Measurements from ENCODE around the gene PDK4. TPM values are rescaled to one million over a fixed set of nuclear protein-coding genes. Genes with fewer than 3 reads are reported as not detected.
A peak's percentile ranks its signal among the peaks of the same experiment; 100 is the strongest.

The PDK4 gene
- total RNA-seq, 4 donors from 2014 or later, result 134 to 510 (median 273) TPM

GRCh38 chr7:95584769-95585425 lies 11.4 kb downstream of the PDK4 start:
- H3K27me3 ChIP-seq, result no peaks in the 10 kb centered on the region
- peak overlapping the region; percentile 0 to 95 (median 18) for H3K27ac ChIP-seq
- no peaks in the 10 kb centered on the region for H3K9me3 ChIP-seq
- no peak overlapping the region for H3K4me3 ChIP-seq
- peaks cover 0 to 27% (median 2%) of the 10 kb centered on the region in 4 donors for H3K4me1 ChIP-seq
- no peak for DNase-seq
- intact Hi-C loops (cut with DNase I; ENCODE audit: low total_unique reads), result no loop called here
- H3K36me3 ChIP-seq, result peaks cover 0 to 57% (median 27%) of the 10 kb centered on the region in 4 donors
- WGBS, 2 donors (ENCODE audit: low coverage in 1 of 2), result 50 to 60% methylated on average over 1 of the region's 1 CpG
- in situ Hi-C loops (cut with MboI; ENCODE audit: low pct_ligation_motif_present in 1 of 4, low pct_unique_long_range_greater_than_20kb in 1 of 4, low sequenced_read_pairs in 3 of 4), result no loop called here
- no peak for TF ChIP-seq POLR2A (IDR thresholded peaks at IDR 0.05)
- peak in 1 of 3 donors; percentile 29 for TF ChIP-seq POLR2AphosphoS5 (IDR thresholded peaks at IDR 0.05)

GRCh38 chr7:95583834-95584621 lies 12.3 kb downstream of the PDK4 start:
- peaks cover 0 to 49% (median 24%) of the 10 kb centered on the region in 4 donors for H3K36me3 ChIP-seq
- intact Hi-C loops (cut with DNase I; ENCODE audit: low total_unique reads), result no loop called here
- WGBS, 2 donors (ENCODE audit: low coverage in 1 of 2), result 50 to 90% methylated on average over 3 of the region's 3 CpGs

GRCh38 chr7:95582578-95583293 lies 13.6 kb downstream of the PDK4 start:
- WGBS, 2 donors (ENCODE audit: low coverage in 1 of 2), result 75 to 91% methylated on average over 1 to 4 of the region's 4 CpGs
- TF ChIP-seq POLR2A (IDR thresholded peaks at IDR 0.05) (no peak), POLR2AphosphoS5 (IDR thresholded peaks at IDR 0.05) (peak in 2 of 3 donors; percentile 49 to 60), CTCF (IDR thresholded peaks at IDR 0.05) (no peak), EP300 (IDR thresholded peaks at IDR 0.05; ENCODE audit: low read depth) (no peak)

More at GRCh38 chr7:95583834-95584621, 12.3 kb downstream of the PDK4 start:
- in situ Hi-C loops (cut with MboI; ENCODE audit: low pct_ligation_motif_present in 1 of 4, low pct_unique_long_range_greater_than_20kb in 1 of 4, low sequenced_read_pairs in 3 of 4), result no loop called here
- no peak overlapping the region for H3K4me3 ChIP-seq
- no peaks in the 10 kb centered on the region for H3K27me3 ChIP-seq
- no peak for TF ChIP-seq EP300 (IDR thresholded peaks at IDR 0.05; ENCODE audit: low read depth)
- peak in 2 of 3 donors; percentile 4 to 29 for TF ChIP-seq POLR2AphosphoS5 (IDR thresholded peaks at IDR 0.05)
- TF ChIP-seq POLR2A (IDR thresholded peaks at IDR 0.05), result peak; percentile 9
- H3K9me3 ChIP-seq, result no peaks in the 10 kb centered on the region
- DNase-seq, result no peak
- peak overlapping the region in 1 of 4 donors; percentile 95 for H3K27ac ChIP-seq
- peaks cover 0 to 19% (median 2%) of the 10 kb centered on the region in 4 donors for H3K4me1 ChIP-seq

GRCh38 chr7:95581467-95581866 lies 14.8 kb downstream of the PDK4 start:
- Histone ChIP-seq H3K9me3 (no peaks in the 10 kb centered on the region), H3K4me1 (no peaks in the 10 kb centered on the region), H3K36me3 (peaks cover 0 to 26% (median 12%) of the 10 kb centered on the region in 4 donors), H3K27me3 (no peaks in the 10 kb centered on the region), H3K4me3 (no peak overlapping the region), H3K27ac (peak overlapping the region in 2 of 4 donors; percentile 6 to 95)
- WGBS, 2 donors (ENCODE audit: low coverage in 1 of 2), result 36 to 48% methylated on average over 3 of the region's 3 CpGs
- intact Hi-C loops (cut with DNase I; ENCODE audit: low total_unique reads) (no loop called here), in situ Hi-C loops (cut with MboI; ENCODE audit: low pct_ligation_motif_present in 1 of 4, low pct_unique_long_range_greater_than_20kb in 1 of 4, low sequenced_read_pairs in 3 of 4) (no loop called here)
- TF ChIP-seq EP300 (IDR thresholded peaks at IDR 0.05; ENCODE audit: low read depth), result no peak
- no peak for TF ChIP-seq CTCF (IDR thresholded peaks at IDR 0.05)
- no peak for TF ChIP-seq POLR2AphosphoS5 (IDR thresholded peaks at IDR 0.05)
- no peak for TF ChIP-seq POLR2A (IDR thresholded peaks at IDR 0.05)
- DNase-seq, result no peak

More at GRCh38 chr7:95582578-95583293, 13.6 kb downstream of the PDK4 start:
- H3K36me3 ChIP-seq, result peaks cover 0 to 37% (median 18%) of the 10 kb centered on the region in 4 donors
- H3K4me3 ChIP-seq, result no peak overlapping the region
- peak overlapping the region in 2 of 4 donors; percentile 13 to 95 for H3K27ac ChIP-seq
- intact Hi-C loops (cut with DNase I; ENCODE audit: low total_unique reads), result no loop called here
- no peaks in the 10 kb centered on the region for H3K27me3 ChIP-seq
- no peak for DNase-seq
- peaks cover 0 to 9% (median 0%) of the 10 kb centered on the region in 4 donors for H3K4me1 ChIP-seq
- H3K9me3 ChIP-seq, result no peaks in the 10 kb centered on the region
- in situ Hi-C loops (cut with MboI; ENCODE audit: low pct_ligation_motif_present in 1 of 4, low pct_unique_long_range_greater_than_20kb in 1 of 4, low sequenced_read_pairs in 3 of 4), result no loop called here

Data from transverse colon (tissue), 4 donors.